Activated naive CD4-positive, alpha-beta T cell treated with anti-CD3 and anti-CD28 coated beads, Interleukin-2, amount 10 ng/mL, durations not matched to agents 7 days and 5 days (primary cell): ENCODE measurements around the gene OR10A5.
"Not testable (repeated sequence)": the region's sequence is repeated elsewhere in the genome, so short reads cannot be mapped to it uniquely, and the experiment has no call there.

Experiments used
- CTCF ChIA-PET: fragments of 350-600 bp; sonication (Branson Sonifier 250); formaldehyde crosslinking; loops from one replicate; lab custom pipeline; 2021; ENCODE audit warnings: antibody characterized with exemption; lab: Charles Lee
- DNase-seq: peaks from one replicate; pipeline ENCODE4 v3.0.0-alpha.2; 2020
- H3K27ac Mint-ChIP-seq: one replicate; pipeline ENCODE4 v1.8.0; 2021; ENCODE audit warnings: mild to moderate bottlenecking, moderate library complexity, mixed read lengths
- H3K27me3 Mint-ChIP-seq: one replicate; pipeline ENCODE4 v1.8.0; 2021; ENCODE audit warnings: mild to moderate bottlenecking, mixed read lengths
- H3K36me3 Mint-ChIP-seq: one replicate; pipeline ENCODE4 v1.8.0; 2021; ENCODE audit warnings: mixed read lengths
- H3K4me1 Mint-ChIP-seq: one replicate; pipeline ENCODE4 v1.8.0; 2021; ENCODE audit warnings: mixed read lengths
- H3K4me3 Mint-ChIP-seq: one replicate; pipeline ENCODE4 v1.8.0; 2021; ENCODE audit warnings: mild to moderate bottlenecking, moderate library complexity, mixed read lengths
- H3K9me3 Mint-ChIP-seq: one replicate; pipeline ENCODE4 v1.8.0; 2021; ENCODE audit warnings: mixed read lengths

OR10A5 gene

DNA sequence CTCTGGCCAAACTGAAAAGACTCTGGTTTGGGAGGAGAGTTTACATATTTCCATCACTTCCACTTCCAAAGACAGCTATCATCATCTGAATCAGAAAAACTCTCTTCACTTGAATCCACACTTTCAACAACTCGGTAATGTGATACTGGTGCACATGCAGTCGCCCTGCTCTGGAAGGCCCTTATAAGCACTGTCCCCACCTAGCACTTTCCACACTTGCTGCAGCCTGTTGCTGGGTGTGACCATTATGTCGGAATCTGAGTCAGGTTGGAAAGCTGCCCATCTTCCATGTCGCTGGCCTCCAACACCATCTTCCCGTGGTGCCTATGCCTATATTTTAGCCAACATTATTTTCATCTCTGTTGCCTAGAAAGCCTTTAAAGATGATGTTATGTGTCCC is 1.1 kb upstream of the OR10A5 start:
- no peak overlapping the region for H3K27ac Mint-ChIP-seq

GRCh38 chr11:6850526-6850925 is 5.0 kb downstream of the OR10A5 start:
- no peak for DNase-seq
- Mint-ChIP-seq H3K9me3 (peaks cover 15% of the 10 kb centered on the region), H3K27ac (no peak overlapping the region), H3K4me1 (no peaks in the 10 kb centered on the region), H3K4me3 (no peak overlapping the region), H3K27me3 (no peaks in the 10 kb centered on the region), H3K36me3 (no peaks in the 10 kb centered on the region)
- CTCF ChIA-PET, result no interaction called here

More for the DNA sequence above, 1.1 kb upstream of the OR10A5 start:
- no peak for DNase-seq
- H3K27me3 Mint-ChIP-seq, result no peaks in the 10 kb centered on the region
- H3K4me3 Mint-ChIP-seq, result no peak overlapping the region
- CTCF ChIA-PET, result no interaction called here
- no peaks in the 10 kb centered on the region for H3K36me3 Mint-ChIP-seq
- peaks cover 2% of the 10 kb centered on the region for H3K4me1 Mint-ChIP-seq
- no peaks in the 10 kb centered on the region for H3K9me3 Mint-ChIP-seq

- H3K4me1 Mint-ChIP-seq, H3K36me3 Mint-ChIP-seq, H3K4me3 Mint-ChIP-seq, DNase-seq, H3K27me3 Mint-ChIP-seq, CTCF ChIA-PET, H3K27ac Mint-ChIP-seq: not testable (repeated sequence)
- peaks cover 15% of the 10 kb centered on the region for H3K9me3 Mint-ChIP-seq
Measured at GRCh38 chr11:6854801-6855200, 9.3 kb downstream of the OR10A5 start.

DNA sequence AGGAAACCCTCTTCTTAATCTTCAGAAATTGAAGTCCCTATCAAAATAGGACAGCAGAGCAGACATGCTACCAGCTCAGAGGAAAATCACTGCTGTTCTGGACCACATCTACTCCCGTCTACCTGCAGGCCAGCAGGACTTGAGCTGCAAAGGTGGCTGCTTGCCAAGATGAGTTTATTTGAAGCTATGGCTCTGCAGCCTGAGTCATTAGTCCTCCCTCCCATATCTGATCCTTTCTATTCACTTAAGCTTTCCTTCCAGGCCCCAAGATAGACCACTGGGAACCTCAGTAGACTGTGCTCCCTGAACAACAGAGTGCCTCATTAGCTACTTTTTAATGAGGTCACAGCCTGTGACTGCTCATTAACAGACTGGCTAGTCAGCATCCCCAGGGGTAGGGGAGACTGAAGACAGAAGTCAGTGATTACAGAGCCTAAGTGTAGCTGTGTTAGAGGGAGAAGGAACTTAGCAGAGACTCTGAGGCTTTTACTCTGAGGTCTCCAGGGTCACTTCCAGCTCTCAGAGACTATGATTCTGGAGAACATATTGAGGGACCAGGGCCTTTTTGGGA is 10.6 kb downstream of the OR10A5 start:
- CTCF ChIA-PET, result interaction anchor here (1.1 kb wide), 1 partner anchor 9 kb away, joined by 3 read pairs; no protein-coding TSS in a partner anchor
- no peak overlapping the region for H3K4me3 Mint-ChIP-seq
- H3K9me3 Mint-ChIP-seq, result peaks cover 12% of the 10 kb centered on the region
- H3K36me3 Mint-ChIP-seq, result no peaks in the 10 kb centered on the region
- peaks cover 2% of the 10 kb centered on the region for H3K4me1 Mint-ChIP-seq
- no peaks in the 10 kb centered on the region for H3K27me3 Mint-ChIP-seq
- H3K27ac Mint-ChIP-seq, result no peak overlapping the region
- no peak for DNase-seq

DNA sequence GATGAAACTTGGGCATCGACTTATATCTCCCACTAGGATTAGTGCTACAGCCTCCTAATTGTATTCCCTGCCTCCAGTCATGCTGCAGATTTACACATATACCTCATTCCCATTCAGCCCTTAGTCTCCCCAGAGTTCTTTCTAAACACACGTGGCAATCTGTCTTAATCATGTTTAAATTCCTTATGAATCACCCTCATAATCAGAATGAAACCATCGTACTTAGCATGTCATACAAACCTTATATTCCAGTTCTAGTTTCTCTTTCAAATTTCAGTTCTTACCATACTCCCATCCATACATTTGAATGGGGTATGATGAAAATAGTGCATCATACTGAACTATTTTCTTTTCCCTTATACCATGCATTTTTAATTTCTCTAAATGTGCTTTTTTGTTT is 11.4 kb downstream of the OR10A5 start:
- Mint-ChIP-seq H3K9me3 (peaks cover 5% of the 10 kb centered on the region), H3K27ac (no peak overlapping the region), H3K4me3 (no peak overlapping the region), H3K4me1 (peaks cover 2% of the 10 kb centered on the region), H3K27me3 (no peaks in the 10 kb centered on the region), H3K36me3 (no peaks in the 10 kb centered on the region)
- CTCF ChIA-PET, result no interaction called here
- no peak for DNase-seq

DNA sequence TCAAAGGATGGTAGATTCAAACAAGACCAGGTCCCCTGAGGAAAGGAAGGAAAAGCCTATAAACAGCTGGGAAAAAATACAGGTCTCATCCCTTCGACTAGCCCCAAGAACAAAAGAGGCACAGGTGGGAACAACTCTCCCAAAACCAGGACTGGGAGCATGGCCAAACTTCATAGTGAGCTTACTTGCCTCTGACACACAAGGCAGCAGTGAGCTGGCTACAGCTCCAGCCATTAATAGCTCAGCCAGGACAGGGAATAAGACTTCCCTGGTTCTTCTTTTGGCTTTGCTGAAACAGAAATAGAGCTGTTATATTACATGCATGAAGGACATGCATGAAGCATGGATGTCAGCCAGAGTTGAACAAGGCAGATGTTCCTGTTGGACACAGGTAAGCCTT is 17.5 kb downstream of the OR10A5 start, which contains the start of gene OR10A2:
Gene OR10A2 (plus strand): TSS at position 97 of the 400 bp plus-strand sequence. CDS start 6,698 bp downstream, outside the sequence.
- Mint-ChIP-seq H3K36me3 (no peaks in the 10 kb centered on the region), H3K27ac (no peak within 1 kb of the TSS), H3K4me3 (no peak within 1 kb of the TSS)

DNA sequence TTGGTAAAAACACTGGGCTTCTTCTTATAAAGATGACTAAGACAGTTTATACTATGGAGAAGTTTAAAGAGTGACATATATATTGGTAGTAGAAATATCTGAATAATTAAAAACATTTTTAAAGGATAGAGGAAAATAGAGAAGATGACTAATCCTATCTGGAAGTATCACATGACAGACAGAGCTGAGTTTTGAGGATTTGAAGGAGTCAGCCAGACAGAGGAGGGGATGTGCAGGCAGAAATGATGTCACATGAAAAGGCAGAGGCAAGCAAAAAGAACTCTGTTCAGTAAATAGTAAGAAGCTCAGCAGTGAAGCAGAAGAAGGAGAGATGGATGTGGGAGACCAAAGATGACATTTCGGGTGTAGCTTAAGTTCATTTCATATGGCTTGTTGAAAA is 19.0 kb downstream of the OR10A5 start:
- CTCF ChIA-PET, result no interaction called here

More for the DNA sequence above, 17.5 kb downstream of the OR10A5 start, which contains the start of gene OR10A2:
- Mint-ChIP-seq H3K4me1 (no peaks in the 10 kb centered on the region), H3K9me3 (no peaks in the 10 kb centered on the region), H3K27me3 (no peaks in the 10 kb centered on the region)
- CTCF ChIA-PET, result no interaction called here
- DNase-seq, result no peak

GRCh38 chr11:6871278-6871677 is 25.8 kb downstream of the OR10A5 start:
- Mint-ChIP-seq H3K27ac (no peak overlapping the region), H3K36me3 (no peaks in the 10 kb centered on the region), H3K27me3 (no peaks in the 10 kb centered on the region), H3K9me3 (no peaks in the 10 kb centered on the region), H3K4me3 (no peak overlapping the region), H3K4me1 (no peaks in the 10 kb centered on the region)
- DNase-seq, result no peak
- CTCF ChIA-PET, result no interaction called here

More for the DNA sequence above, 19.0 kb downstream of the OR10A5 start:
- Mint-ChIP-seq H3K9me3 (no peaks in the 10 kb centered on the region), H3K36me3 (no peaks in the 10 kb centered on the region), H3K27me3 (no peaks in the 10 kb centered on the region), H3K27ac (no peak overlapping the region), H3K4me1 (no peaks in the 10 kb centered on the region), H3K4me3 (no peak overlapping the region)
- no peak for DNase-seq

- H3K4me1 Mint-ChIP-seq, result no peaks in the 10 kb centered on the region
- CTCF ChIA-PET, result no interaction called here
- H3K36me3 Mint-ChIP-seq, result no peaks in the 10 kb centered on the region
- no peak for DNase-seq
- no peak overlapping the region for H3K4me3 Mint-ChIP-seq
- H3K27ac Mint-ChIP-seq, result no peak overlapping the region
- no peaks in the 10 kb centered on the region for H3K27me3 Mint-ChIP-seq
- no peaks in the 10 kb centered on the region for H3K9me3 Mint-ChIP-seq
Measured at GRCh38 chr11:6875761-6876160, 30.3 kb downstream of the OR10A5 start.

GRCh38 chr11:6876325-6876724 is 30.8 kb downstream of the OR10A5 start, which contains the start of gene OR10A4:
Gene OR10A4, plus strand, starts transcription at chr11:6876625. Its CDS starts 23 bp downstream, at chr11:6876648.
- DNase-seq, result no peak
- no peak within 1 kb of the TSS for H3K27ac Mint-ChIP-seq
- no peaks in the 10 kb centered on the region for H3K9me3 Mint-ChIP-seq
- H3K36me3 Mint-ChIP-seq, result no peaks in the 10 kb centered on the region
- H3K4me3 Mint-ChIP-seq, result no peak within 1 kb of the TSS
- CTCF ChIA-PET, result no interaction called here
- no peaks in the 10 kb centered on the region for H3K4me1 Mint-ChIP-seq
- H3K27me3 Mint-ChIP-seq, result no peaks in the 10 kb centered on the region

- Mint-ChIP-seq H3K27me3 (no peaks in the 10 kb centered on the region), H3K4me1 (no peaks in the 10 kb centered on the region), H3K27ac (no peak overlapping the region), H3K4me3 (no peak overlapping the region), H3K9me3 (no peaks in the 10 kb centered on the region), H3K36me3 (no peaks in the 10 kb centered on the region)
- CTCF ChIA-PET, result no interaction called here
- DNase-seq, result no peak
Measured at GRCh38 chr11:6876914-6877313, 31.4 kb downstream of the OR10A5 start.

GRCh38 chr11:6882751-6883150 is 37.3 kb downstream of the OR10A5 start:
- H3K36me3 Mint-ChIP-seq, result no peaks in the 10 kb centered on the region
- H3K9me3 Mint-ChIP-seq, result peaks cover 2% of the 10 kb centered on the region
- CTCF ChIA-PET, result no interaction called here
- H3K4me3 Mint-ChIP-seq, result no peak overlapping the region
- no peaks in the 10 kb centered on the region for H3K27me3 Mint-ChIP-seq
- no peak for DNase-seq
- no peaks in the 10 kb centered on the region for H3K4me1 Mint-ChIP-seq
- H3K27ac Mint-ChIP-seq, result no peak overlapping the region

DNA sequence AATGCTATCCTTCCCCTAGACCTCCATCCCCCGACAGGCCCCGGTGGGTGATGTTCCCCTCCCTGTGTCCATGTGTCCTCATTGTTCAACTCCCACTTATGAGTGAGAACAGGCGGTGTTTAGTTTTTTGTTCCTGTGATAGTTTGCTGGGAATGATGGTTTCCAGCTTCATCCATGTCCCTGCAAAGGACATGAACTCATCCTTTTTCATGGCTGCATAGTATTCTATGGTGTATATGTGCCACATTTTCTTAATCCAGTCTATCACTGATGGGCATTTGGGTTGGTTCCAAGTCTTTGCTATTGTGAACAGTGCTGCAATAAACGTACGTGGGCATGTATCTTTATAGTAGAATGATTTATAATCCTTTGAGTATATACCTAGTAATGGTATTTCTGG is 42.2 kb downstream of the OR10A5 start:
- CTCF ChIA-PET, H3K9me3 Mint-ChIP-seq, H3K36me3 Mint-ChIP-seq, H3K27me3 Mint-ChIP-seq, H3K4me3 Mint-ChIP-seq, H3K4me1 Mint-ChIP-seq, DNase-seq, H3K27ac Mint-ChIP-seq: not testable (repeated sequence)

DNA sequence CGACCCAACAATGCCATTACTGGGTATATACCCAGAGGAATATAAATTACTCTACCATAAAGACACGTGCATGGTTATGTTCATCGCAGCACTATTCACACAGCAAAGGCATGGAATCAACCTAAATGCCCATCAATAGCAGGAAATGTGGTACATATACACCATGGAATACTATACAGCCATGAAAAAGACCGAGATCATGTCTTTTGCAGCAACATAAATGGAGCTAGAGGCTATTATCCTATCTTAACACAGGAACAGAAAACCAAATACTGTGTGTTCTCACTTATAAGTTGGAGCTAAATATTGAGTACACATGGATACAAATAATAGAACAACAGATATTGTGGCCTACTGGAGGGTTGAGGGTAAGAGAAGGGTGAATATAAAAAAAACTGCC is 43.3 kb downstream of the OR10A5 start:
- Mint-ChIP-seq H3K27ac (no peak overlapping the region), H3K4me1 (no peaks in the 10 kb centered on the region), H3K9me3 (peaks cover 2% of the 10 kb centered on the region), H3K27me3 (no peaks in the 10 kb centered on the region), H3K4me3 (no peak overlapping the region), H3K36me3 (no peaks in the 10 kb centered on the region)
- CTCF ChIA-PET, result no interaction called here
- no peak for DNase-seq

- CTCF ChIA-PET, result no interaction called here
- no peak overlapping the region for H3K27ac Mint-ChIP-seq
- no peak overlapping the region for H3K4me3 Mint-ChIP-seq
- H3K36me3 Mint-ChIP-seq, result no peaks in the 10 kb centered on the region
- DNase-seq, result no peak
- peaks cover 4% of the 10 kb centered on the region for H3K27me3 Mint-ChIP-seq
- peaks cover 2% of the 10 kb centered on the region for H3K9me3 Mint-ChIP-seq
- H3K4me1 Mint-ChIP-seq, result no peaks in the 10 kb centered on the region
Measured at GRCh38 chr11:6889835-6890234, 44.4 kb downstream of the OR10A5 start.
